ENCODE data around the gene TOR1AIP2.
A peak's percentile ranks its signal among the peaks of the same experiment; 100 is the strongest.

TOR1AIP2 gene

DNA sequence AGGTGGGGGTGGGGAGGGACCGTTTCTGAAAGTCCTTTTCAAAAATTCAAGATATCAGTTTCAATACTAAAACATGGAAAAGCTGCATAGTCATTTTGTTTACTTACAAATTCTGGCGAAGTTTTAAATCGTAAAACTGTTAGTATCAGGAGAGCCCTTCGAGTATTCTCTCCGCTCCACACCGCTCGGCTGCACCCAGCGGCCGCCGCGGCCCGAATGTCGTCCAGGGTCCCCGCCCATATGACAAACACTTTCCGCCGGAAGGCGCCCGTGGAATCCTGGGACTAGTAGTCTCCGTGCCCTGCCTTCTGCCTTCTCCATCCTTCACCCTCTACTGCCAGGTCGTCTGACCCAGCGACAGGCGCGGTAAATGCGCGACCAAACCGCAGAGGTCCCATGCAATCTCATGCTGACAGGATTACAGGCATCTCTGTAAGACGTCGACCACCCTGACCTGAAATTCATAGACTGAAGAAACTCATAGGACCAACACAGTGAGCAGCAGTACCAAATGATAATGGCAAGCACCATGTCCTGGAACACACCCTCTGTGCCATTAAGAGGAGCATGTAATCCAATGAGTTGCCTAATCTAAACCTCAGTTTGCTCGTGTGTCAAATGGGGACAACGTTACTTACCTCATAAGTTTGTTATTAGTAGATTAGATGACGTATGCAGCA lies at the start of gene TOR1AIP2:
Gene TOR1AIP2, minus strand, starts transcription at position 218 of the 680 bp plus-strand sequence. CDS start 25,138 bp downstream, outside the sequence.
- Mint-ChIP-seq H3K9me3 (no peaks in the 10 kb centered on the region), H3K27me3 (no peaks in the 10 kb centered on the region), H3K27ac (peak within 1 kb of the TSS; percentile 94), H3K4me3 (peak within 1 kb of the TSS; percentile 92), H3K4me1 (ENCODE audit: low read depth) (peaks cover 67% of the 10 kb centered on the region), H3K36me3 (ENCODE audit: low read depth) (peaks cover 30% of the 10 kb centered on the region)

DNA sequence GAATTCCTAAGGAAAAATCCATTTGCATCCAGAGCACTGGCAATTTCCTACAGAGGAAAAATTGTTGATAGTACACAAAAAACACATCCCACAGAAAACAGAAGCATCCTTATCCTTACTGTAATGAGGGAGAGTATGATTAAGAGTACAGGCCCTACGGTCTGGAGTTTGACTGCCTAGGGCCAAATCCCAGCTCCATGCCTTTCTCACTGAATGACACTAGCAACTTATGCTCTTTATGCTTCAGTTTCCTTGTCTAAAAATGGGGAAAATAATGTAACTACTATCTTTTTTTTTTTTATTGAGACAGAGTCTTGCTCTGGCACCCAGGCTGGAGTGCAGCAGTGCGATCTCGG lies 49.2 kb upstream of the TOR1AIP2 start:
- H3K27ac Mint-ChIP-seq = no peak overlapping the region
- H3K9me3 Mint-ChIP-seq = no peaks in the 10 kb centered on the region
- H3K4me1 Mint-ChIP-seq (ENCODE audit: low read depth) = no peaks in the 10 kb centered on the region
- H3K36me3 Mint-ChIP-seq (ENCODE audit: low read depth) = peaks cover 7% of the 10 kb centered on the region
- H3K4me3 Mint-ChIP-seq = no peak overlapping the region
- H3K27me3 Mint-ChIP-seq = no peaks in the 10 kb centered on the region

DNA sequence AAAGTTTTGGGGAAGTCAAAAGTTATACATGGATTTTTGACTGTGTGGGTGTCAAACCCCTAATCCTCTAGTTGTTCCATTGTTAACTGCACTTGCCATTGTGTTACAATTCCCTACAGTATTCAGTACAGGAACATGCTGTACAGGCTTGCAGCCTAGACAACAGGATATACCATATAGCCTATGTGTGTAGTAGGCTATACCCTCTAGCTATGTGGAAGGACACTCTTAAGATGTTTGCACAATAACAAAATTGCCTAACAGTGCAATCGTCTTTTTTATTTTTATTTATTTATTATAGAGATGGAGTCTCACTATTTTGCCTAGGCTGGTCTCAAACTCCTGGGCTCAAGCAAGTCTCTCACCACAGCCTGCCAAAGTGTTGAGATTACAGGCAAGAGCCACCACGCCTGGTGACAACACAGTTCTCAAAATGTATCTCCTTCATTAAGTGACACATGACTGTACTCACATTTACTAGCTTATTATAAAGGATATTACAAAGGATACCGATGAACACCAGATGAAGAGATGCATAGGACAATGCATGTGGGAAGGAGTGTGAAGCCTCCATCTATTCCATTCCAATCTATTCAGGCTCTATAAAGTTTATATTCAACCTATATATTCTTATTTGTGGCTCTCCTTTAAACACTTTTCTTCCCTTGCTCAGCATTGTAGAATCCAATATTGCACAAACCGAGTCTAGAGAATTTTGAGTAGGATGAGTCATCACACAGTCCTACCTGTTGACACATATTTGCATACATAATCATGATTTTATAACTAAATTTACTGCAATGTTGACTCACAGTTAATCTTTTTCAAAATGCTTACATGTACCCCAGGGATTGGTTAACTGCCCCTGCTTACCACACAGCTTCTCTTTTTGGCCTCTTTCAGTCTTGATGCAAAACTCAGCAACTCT lies 48.6 kb upstream of the TOR1AIP2 start:
- H3K27ac Mint-ChIP-seq = no peak overlapping the region
- H3K27me3 Mint-ChIP-seq = no peaks in the 10 kb centered on the region
- H3K4me3 Mint-ChIP-seq = no peak overlapping the region
- H3K9me3 Mint-ChIP-seq = no peaks in the 10 kb centered on the region
- H3K4me1 Mint-ChIP-seq (ENCODE audit: low read depth) = no peaks in the 10 kb centered on the region
- H3K36me3 Mint-ChIP-seq (ENCODE audit: low read depth) = peaks cover 11% of the 10 kb centered on the region

DNA sequence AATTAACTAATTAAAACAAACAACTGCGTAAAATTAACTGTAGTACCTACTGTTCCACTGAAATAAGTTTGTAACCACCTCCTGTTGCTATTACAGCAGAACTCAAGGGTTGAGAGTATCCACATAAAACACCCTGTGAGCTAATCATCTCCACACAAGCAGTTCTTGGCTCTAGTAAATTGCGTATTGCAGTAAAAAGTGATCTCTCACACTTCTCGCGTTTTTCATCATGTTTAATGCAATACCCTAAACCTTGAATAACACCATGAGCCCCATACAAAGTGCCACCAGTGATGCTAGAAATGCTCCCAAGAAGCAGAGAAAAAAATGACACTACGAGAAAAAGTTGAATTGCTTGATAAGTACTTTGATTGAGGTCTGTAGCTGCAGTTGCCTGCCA lies 47.7 kb upstream of the TOR1AIP2 start:
- H3K4me3 Mint-ChIP-seq = no peak overlapping the region

DNA sequence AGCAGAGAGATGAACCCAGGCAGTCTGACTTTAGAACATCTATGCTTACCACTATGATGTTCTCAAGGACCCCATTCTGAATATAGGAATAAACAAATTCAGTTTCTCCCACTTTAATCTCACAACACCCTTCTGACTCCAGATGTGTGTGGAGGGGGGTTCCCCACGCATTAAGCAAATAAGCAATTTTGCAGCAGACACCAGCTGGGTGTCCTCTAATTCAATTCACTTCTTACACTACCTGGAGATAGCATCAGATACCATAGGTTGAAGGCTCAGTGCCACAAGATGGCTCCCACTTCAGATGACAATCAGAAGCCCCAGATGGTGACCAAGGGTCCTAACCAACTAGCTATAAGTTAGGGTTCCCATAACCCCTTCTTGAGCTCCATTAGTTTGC lies 46.7 kb upstream of the TOR1AIP2 start:
- Mint-ChIP-seq H3K36me3 (ENCODE audit: low read depth) (peaks cover 21% of the 10 kb centered on the region), H3K4me3 (no peak overlapping the region), H3K27ac (no peak overlapping the region), H3K4me1 (ENCODE audit: low read depth) (no peaks in the 10 kb centered on the region), H3K9me3 (no peaks in the 10 kb centered on the region), H3K27me3 (no peaks in the 10 kb centered on the region)

More for the DNA sequence above, 47.7 kb upstream of the TOR1AIP2 start:
- Mint-ChIP-seq H3K27me3 (no peaks in the 10 kb centered on the region), H3K9me3 (no peaks in the 10 kb centered on the region), H3K27ac (no peak overlapping the region), H3K4me1 (ENCODE audit: low read depth) (no peaks in the 10 kb centered on the region), H3K36me3 (ENCODE audit: low read depth) (peaks cover 13% of the 10 kb centered on the region)

DNA sequence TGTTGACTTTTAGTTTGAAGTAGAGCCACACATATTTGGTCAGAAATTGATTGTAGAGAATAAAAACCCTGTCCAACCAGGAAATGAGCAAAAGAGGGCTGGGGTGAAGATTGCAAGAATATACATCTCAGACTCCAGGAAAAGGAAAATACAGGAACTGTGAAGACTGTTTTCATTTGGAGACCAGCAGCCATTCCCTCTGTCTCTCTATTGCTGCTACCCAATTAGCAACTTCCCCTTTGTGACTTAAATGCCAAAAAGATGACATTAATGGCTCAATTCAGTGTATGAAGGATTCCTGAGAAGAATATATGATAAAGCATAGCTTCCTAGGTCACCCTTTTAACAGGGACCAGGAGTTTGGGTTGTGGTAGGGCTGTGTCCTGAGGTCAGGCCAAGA lies 45.4 kb upstream of the TOR1AIP2 start:
- Mint-ChIP-seq H3K27me3 (no peaks in the 10 kb centered on the region), H3K9me3 (no peaks in the 10 kb centered on the region), H3K27ac (no peak overlapping the region), H3K4me3 (no peak overlapping the region), H3K4me1 (ENCODE audit: low read depth) (peaks cover 6% of the 10 kb centered on the region), H3K36me3 (ENCODE audit: low read depth) (peaks cover 31% of the 10 kb centered on the region)

DNA sequence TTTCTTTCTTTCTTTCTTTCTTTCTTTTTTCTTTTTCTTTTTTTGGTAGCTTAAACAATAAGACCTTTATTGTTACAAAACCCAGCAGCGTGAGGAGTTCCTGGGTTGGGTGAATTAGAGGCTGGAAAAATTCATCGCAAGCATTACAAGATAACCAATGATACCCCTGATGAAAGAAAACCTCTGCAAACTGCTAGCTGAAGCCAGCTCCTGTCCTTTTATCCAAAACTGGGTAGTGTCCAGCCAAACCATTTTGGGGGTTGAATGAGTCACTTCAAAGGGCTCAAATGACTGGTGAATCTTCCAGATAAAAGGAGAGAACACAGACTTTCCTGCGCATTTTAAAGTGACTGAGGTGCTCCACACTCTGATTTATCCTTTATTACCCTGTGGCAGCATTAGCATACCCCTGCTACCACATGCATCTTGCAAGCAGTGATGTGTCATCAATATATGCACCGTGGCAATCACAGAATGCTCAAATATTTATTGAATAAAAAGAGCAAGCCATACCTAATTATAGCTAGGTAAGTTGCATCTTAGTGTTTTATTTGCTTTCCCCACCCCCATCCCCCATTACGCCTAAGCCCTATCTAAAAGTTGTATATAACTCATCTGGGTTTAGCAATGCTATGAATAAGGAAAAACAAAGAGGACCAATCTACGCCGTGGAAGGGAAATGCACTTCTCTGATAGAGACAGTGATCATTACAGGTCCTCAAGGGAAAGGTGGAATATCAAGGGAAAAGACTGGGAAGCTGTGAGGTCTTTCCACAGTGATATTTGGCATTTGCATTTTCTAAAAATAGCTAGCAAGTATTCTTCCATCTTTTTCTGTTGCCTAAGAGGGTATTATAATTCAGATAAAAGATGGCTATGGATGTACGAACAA lies 44.6 kb upstream of the TOR1AIP2 start:
- no peak overlapping the region for H3K4me3 Mint-ChIP-seq
- H3K36me3 Mint-ChIP-seq (ENCODE audit: low read depth) = peaks cover 39% of the 10 kb centered on the region
- H3K9me3 Mint-ChIP-seq = no peaks in the 10 kb centered on the region
- H3K4me1 Mint-ChIP-seq (ENCODE audit: low read depth) = peaks cover 14% of the 10 kb centered on the region
- no peaks in the 10 kb centered on the region for H3K27me3 Mint-ChIP-seq
- H3K27ac Mint-ChIP-seq = no peak overlapping the region

DNA sequence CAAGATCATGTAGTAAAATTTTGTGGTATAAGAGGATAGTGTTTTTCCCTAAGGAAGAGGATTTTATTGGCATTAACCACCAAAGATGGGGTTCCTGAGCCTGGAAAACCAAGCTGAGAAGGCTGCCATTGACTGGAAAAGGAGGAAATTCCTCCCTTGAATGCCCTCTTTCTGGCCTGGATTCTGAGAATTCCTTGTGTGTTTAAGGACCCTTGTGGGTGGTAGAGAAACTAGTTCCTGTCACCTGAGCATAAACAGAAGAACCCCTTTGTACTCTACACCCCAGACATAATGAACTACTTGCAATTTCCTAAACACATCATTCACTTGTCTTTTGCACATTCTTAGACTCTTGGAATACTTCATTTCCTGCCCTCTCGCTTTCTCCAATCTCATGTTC lies 43.9 kb upstream of the TOR1AIP2 start:
- Mint-ChIP-seq H3K27ac (no peak overlapping the region), H3K9me3 (no peaks in the 10 kb centered on the region), H3K4me1 (ENCODE audit: low read depth) (peaks cover 15% of the 10 kb centered on the region), H3K4me3 (no peak overlapping the region), H3K36me3 (ENCODE audit: low read depth) (peaks cover 41% of the 10 kb centered on the region), H3K27me3 (no peaks in the 10 kb centered on the region)

- H3K4me1 Mint-ChIP-seq (ENCODE audit: low read depth) = peaks cover 15% of the 10 kb centered on the region
- H3K36me3 Mint-ChIP-seq (ENCODE audit: low read depth) = peaks cover 55% of the 10 kb centered on the region
- H3K4me3 Mint-ChIP-seq = no peak overlapping the region
- no peaks in the 10 kb centered on the region for H3K27me3 Mint-ChIP-seq
- H3K27ac Mint-ChIP-seq = peak overlapping the region; percentile 76
- no peaks in the 10 kb centered on the region for H3K9me3 Mint-ChIP-seq
Observed at GRCh38 chr1:179917601-179918429, 40.2 kb upstream of the TOR1AIP2 start.

- H3K9me3 Mint-ChIP-seq = no peaks in the 10 kb centered on the region
- H3K27ac Mint-ChIP-seq = no peak overlapping the region
- H3K4me3 Mint-ChIP-seq = no peak overlapping the region
- peaks cover 6% of the 10 kb centered on the region for H3K4me1 Mint-ChIP-seq (ENCODE audit: low read depth)
- H3K27me3 Mint-ChIP-seq = no peaks in the 10 kb centered on the region
- peaks cover 49% of the 10 kb centered on the region for H3K36me3 Mint-ChIP-seq (ENCODE audit: low read depth)
Observed at GRCh38 chr1:179911812-179912211, 34.2 kb upstream of the TOR1AIP2 start.

DNA sequence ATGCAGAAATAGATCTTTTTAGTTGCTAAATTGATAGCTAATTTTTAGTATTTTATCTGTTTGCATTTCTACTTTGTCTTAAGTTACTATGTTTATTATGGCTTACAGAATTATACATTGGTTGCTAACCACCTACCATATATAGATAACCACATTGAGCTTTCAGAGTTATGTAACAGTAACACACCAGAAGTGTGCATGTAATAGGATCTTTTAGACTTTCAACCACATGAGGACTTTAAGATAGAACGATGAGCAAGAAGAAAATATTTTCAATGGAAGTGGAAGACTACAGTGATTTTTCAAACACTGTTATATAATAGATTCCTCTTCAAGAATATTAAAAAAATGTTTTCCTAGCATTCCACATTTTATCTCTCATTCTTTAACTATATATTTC lies 33.3 kb upstream of the TOR1AIP2 start:
- Mint-ChIP-seq H3K27me3 (no peaks in the 10 kb centered on the region), H3K9me3 (no peaks in the 10 kb centered on the region), H3K36me3 (ENCODE audit: low read depth) (peaks cover 49% of the 10 kb centered on the region), H3K4me1 (ENCODE audit: low read depth) (peaks cover 6% of the 10 kb centered on the region), H3K27ac (no peak overlapping the region), H3K4me3 (no peak overlapping the region)

- no peaks in the 10 kb centered on the region for H3K27me3 Mint-ChIP-seq
- peaks cover 36% of the 10 kb centered on the region for H3K36me3 Mint-ChIP-seq (ENCODE audit: low read depth)
- peaks cover 36% of the 10 kb centered on the region for H3K4me1 Mint-ChIP-seq (ENCODE audit: low read depth)
- no peaks in the 10 kb centered on the region for H3K9me3 Mint-ChIP-seq
- H3K4me3 Mint-ChIP-seq = no peak overlapping the region
- no peak overlapping the region for H3K27ac Mint-ChIP-seq
Observed at GRCh38 chr1:179889589-179889988, 12.0 kb upstream of the TOR1AIP2 start.

DNA sequence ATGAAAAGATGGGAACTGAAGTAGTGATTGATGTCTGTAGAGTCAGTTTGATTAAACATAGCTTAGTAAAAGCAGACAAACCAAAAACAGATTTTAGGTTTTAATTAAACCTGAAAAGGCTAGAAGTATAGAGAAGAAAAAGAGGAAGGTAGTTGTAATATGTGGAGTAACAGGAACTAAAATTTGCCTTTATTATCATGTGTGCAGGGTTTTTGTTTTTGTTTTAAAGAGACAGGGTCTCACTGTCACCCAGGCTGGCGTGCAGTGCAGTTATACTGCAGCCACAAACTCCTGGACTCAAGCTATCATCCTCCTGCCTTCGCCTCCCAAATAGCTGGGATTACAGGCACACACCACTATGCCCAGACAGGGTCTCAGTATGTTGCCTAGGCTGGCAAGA lies 10.5 kb upstream of the TOR1AIP2 start:
- Mint-ChIP-seq H3K36me3 (ENCODE audit: low read depth) (peaks cover 44% of the 10 kb centered on the region), H3K27ac (no peak overlapping the region), H3K9me3 (no peaks in the 10 kb centered on the region), H3K4me3 (no peak overlapping the region), H3K27me3 (no peaks in the 10 kb centered on the region), H3K4me1 (ENCODE audit: low read depth) (peaks cover 46% of the 10 kb centered on the region)

GRCh38 chr1:179883745-179884138 lies 6.1 kb upstream of the TOR1AIP2 start:
- peak overlapping the region; percentile 99 for H3K27ac Mint-ChIP-seq
- no peaks in the 10 kb centered on the region for H3K9me3 Mint-ChIP-seq
- H3K4me1 Mint-ChIP-seq (ENCODE audit: low read depth) = peaks cover 69% of the 10 kb centered on the region
- H3K27me3 Mint-ChIP-seq = no peaks in the 10 kb centered on the region
- peak overlapping the region; percentile 94 for H3K4me3 Mint-ChIP-seq
- H3K36me3 Mint-ChIP-seq (ENCODE audit: low read depth) = peaks cover 31% of the 10 kb centered on the region
